Measurements from ENCODE around the gene SVOPL. TPM values are rescaled to one million over a fixed set of nuclear protein-coding genes. Genes with fewer than 3 reads are reported as not detected.

The SVOPL gene
- total RNA-seq, 1 donor from 2014 or later = under 0.01 TPM

- Histone ChIP-seq H3K4me3 (ENCODE audit: low read depth, low read length) (no peak overlapping the region), H3K27me3 (ENCODE audit: control insufficient read depth, insufficient read depth, low read length) (no peaks in the 10 kb centered on the region), H3K36me3 (ENCODE audit: control insufficient read depth, insufficient read depth, low read length) (no peaks in the 10 kb centered on the region)
- TF ChIP-seq CTCF (IDR thresholded peaks at IDR 0.05; ENCODE audit: insufficient read depth, low read length, severe bottlenecking) = no peak
- peak; percentile 26 for DNase-seq (ENCODE audit: low read depth)
- no peak for FAIRE-seq
Measured at GRCh38 chr7:138729444-138729843, 28.3 kb upstream of the SVOPL start.

GRCh38 chr7:138727336-138728099 lies 26.4 kb upstream of the SVOPL start:
- FAIRE-seq = peak; percentile 77
- H3K4me3 ChIP-seq (ENCODE audit: low read depth, low read length) = no peak overlapping the region
- no peaks in the 10 kb centered on the region for H3K36me3 ChIP-seq (ENCODE audit: control insufficient read depth, insufficient read depth, low read length)
- DNase-seq (ENCODE audit: low read depth) = peak; percentile 93
- TF ChIP-seq CTCF (IDR thresholded peaks at IDR 0.05; ENCODE audit: insufficient read depth, low read length, severe bottlenecking) = no peak
- no peaks in the 10 kb centered on the region for H3K27me3 ChIP-seq (ENCODE audit: control insufficient read depth, insufficient read depth, low read length)

- Histone ChIP-seq H3K36me3 (ENCODE audit: control insufficient read depth, insufficient read depth, low read length) (no peaks in the 10 kb centered on the region), H3K27me3 (ENCODE audit: control insufficient read depth, insufficient read depth, low read length) (no peaks in the 10 kb centered on the region), H3K4me3 (ENCODE audit: low read depth, low read length) (no peak overlapping the region)
- peak; percentile 15 for TF ChIP-seq CTCF (IDR thresholded peaks at IDR 0.05; ENCODE audit: insufficient read depth, low read length, severe bottlenecking)
- FAIRE-seq (no peak), DNase-seq (ENCODE audit: low read depth) (no peak)
Measured at GRCh38 chr7:138726288-138726687, 25.1 kb upstream of the SVOPL start.

- H3K4me3 ChIP-seq (ENCODE audit: low read depth, low read length) = no peak overlapping the region
- no peaks in the 10 kb centered on the region for H3K27me3 ChIP-seq (ENCODE audit: control insufficient read depth, insufficient read depth, low read length)
- DNase-seq (ENCODE audit: low read depth) (peak; percentile 92), FAIRE-seq (no peak)
- TF ChIP-seq CTCF (IDR thresholded peaks at IDR 0.05; ENCODE audit: insufficient read depth, low read length, severe bottlenecking) = no peak
- no peaks in the 10 kb centered on the region for H3K36me3 ChIP-seq (ENCODE audit: control insufficient read depth, insufficient read depth, low read length)
Measured at GRCh38 chr7:138720286-138720685, 19.1 kb upstream of the SVOPL start.

- H3K36me3 ChIP-seq (ENCODE audit: control insufficient read depth, insufficient read depth, low read length) = no peaks in the 10 kb centered on the region
- no peaks in the 10 kb centered on the region for H3K27me3 ChIP-seq (ENCODE audit: control insufficient read depth, insufficient read depth, low read length)
- H3K4me3 ChIP-seq (ENCODE audit: low read depth, low read length) = no peak overlapping the region
- DNase-seq (ENCODE audit: low read depth) (no peak), FAIRE-seq (no peak)
- no peak for TF ChIP-seq CTCF (IDR thresholded peaks at IDR 0.05; ENCODE audit: insufficient read depth, low read length, severe bottlenecking)
Measured at GRCh38 chr7:138716889-138717288, 15.7 kb upstream of the SVOPL start.

GRCh38 chr7:138713191-138713590 lies 12.0 kb upstream of the SVOPL start:
- Histone ChIP-seq H3K4me3 (ENCODE audit: low read depth, low read length) (no peak overlapping the region), H3K36me3 (ENCODE audit: control insufficient read depth, insufficient read depth, low read length) (no peaks in the 10 kb centered on the region), H3K27me3 (ENCODE audit: control insufficient read depth, insufficient read depth, low read length) (no peaks in the 10 kb centered on the region)
- no peak for TF ChIP-seq CTCF (IDR thresholded peaks at IDR 0.05; ENCODE audit: insufficient read depth, low read length, severe bottlenecking)
- no peak for FAIRE-seq
- no peak for DNase-seq (ENCODE audit: low read depth)
